Measurements from ENCODE around the gene EPS8L1.

DNA sequence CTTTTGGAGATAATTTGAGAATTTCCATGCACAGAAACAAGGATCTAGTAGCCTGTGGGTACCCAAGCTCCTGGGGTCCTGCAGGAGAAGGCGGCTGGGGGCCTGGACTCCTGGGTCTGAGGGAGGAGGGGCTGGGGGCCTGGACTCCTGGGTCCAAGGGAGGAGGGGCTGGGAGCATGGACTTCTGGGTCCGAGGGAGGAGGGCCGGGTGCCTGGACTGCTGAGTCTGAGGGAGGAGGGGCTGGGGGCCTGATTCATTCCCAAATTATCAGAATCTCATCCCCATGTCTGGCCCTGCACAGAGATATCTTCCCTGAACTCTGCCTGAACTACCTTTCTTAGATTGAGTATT, 12.2 kb upstream of the EPS8L1 start:
- TF ChIP-seq, protein P1, sequence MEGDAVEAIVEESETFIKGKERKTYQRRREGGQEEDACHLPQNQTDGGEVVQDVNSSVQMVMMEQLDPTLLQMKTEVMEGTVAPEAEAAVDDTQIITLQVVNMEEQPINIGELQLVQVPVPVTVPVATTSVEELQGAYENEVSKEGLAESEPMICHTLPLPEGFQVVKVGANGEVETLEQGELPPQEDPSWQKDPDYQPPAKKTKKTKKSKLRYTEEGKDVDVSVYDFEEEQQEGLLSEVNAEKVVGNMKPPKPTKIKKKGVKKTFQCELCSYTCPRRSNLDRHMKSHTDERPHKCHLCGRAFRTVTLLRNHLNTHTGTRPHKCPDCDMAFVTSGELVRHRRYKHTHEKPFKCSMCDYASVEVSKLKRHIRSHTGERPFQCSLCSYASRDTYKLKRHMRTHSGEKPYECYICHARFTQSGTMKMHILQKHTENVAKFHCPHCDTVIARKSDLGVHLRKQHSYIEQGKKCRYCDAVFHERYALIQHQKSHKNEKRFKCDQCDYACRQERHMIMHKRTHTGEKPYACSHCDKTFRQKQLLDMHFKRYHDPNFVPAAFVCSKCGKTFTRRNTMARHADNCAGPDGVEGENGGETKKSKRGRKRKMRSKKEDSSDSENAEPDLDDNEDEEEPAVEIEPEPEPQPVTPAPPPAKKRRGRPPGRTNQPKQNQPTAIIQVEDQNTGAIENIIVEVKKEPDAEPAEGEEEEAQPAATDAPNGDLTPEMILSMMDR (IDR thresholded peaks at IDR 0.05) = no peak
- no peak for TF ChIP-seq POLR2A (IDR thresholded peaks at IDR 0.05)
